IMR-90 (cell line): ENCODE data around the gene AHNAK2. TPM values are rescaled to one million over a fixed set of nuclear protein-coding genes. Genes with fewer than 3 reads are reported as not detected.
"Not testable (repeated sequence)": the region's sequence is repeated elsewhere in the genome, so short reads cannot be mapped to it uniquely, and the experiment has no call there.

ENCODE experiments used
- ATAC-seq: fragments of 200-7000 bp; cut with Tn5 transposase; 2 replicates; pipeline ENCODE4 v1.9.1; 2020; ENCODE audit warnings: low read depth, mild to moderate bottlenecking, moderate library complexity
- BruUV-seq: library from RNA; stranded (reverse); fragments of 400-500 nt; replicated peaks from 2 replicates; lab custom pipeline; 2021; lab: Mats Ljungman, UMichigan
- CTCF ChIA-PET: fragments of 300-600 bp; formaldehyde crosslinking; extraction: SDS; loops from one replicate; lab custom pipeline; 2021; ENCODE audit warnings: antibody characterized with exemption; lab: Yijun Ruan, JAX
- POLR2A ChIA-PET: fragments of 300-600 bp; sonication (Branson Sonifier 250); formaldehyde crosslinking; loops from one replicate; lab custom pipeline; 2022; ENCODE audit warnings: antibody characterized with exemption; ENCODE audit not compliant: unreplicated experiment; lab: Charles Lee
- DNase-seq: peaks from one replicate; pipeline ENCODE4 v3.0.0; 2013
- H2AFZ ChIP-seq: replicated peaks from 2 replicates; pipeline ENCODE3; 2013; ENCODE audit warnings: low read length, mild to moderate bottlenecking; ENCODE audit not compliant: poor library complexity
- H2AK5ac ChIP-seq: 2 replicates; pipeline ENCODE4 v1.6.1; 2013; ENCODE audit warnings: low read depth, low read length, inconsistent platforms
- H2AK9ac ChIP-seq: replicated peaks from 2 replicates; pipeline ENCODE3; 2013; ENCODE audit warnings: mild to moderate bottlenecking, low read depth, low read length, moderate library complexity; ENCODE audit not compliant: poor library complexity
- H2BK120ac ChIP-seq: 2 replicates; pipeline ENCODE4 v1.6.1; 2013; ENCODE audit warnings: low read depth, low read length, inconsistent platforms
- H2BK15ac ChIP-seq: 3 replicates; pipeline ENCODE4 v1.6.1; 2013; ENCODE audit warnings: low read depth, low read length, inconsistent platforms
- H2BK20ac ChIP-seq: 2 replicates; pipeline ENCODE4 v1.6.1; 2013; ENCODE audit warnings: low read depth, mild to moderate bottlenecking, inconsistent platforms, low read length, moderate library complexity
- H2BK5ac ChIP-seq: 2 replicates; pipeline ENCODE4 v1.6.1; 2013; ENCODE audit warnings: mild to moderate bottlenecking, low read depth, low read length, inconsistent platforms; ENCODE audit not compliant: poor library complexity, severe bottlenecking
- H3K14ac ChIP-seq: replicated peaks from 2 replicates; pipeline ENCODE4 v1.6.1; 2013; ENCODE audit warnings: low read depth, low read length, inconsistent platforms
- H3K18ac ChIP-seq: 2 replicates; pipeline ENCODE4 v1.6.1; 2013; ENCODE audit warnings: low read depth, low read length, control low read depth
- H3K23ac ChIP-seq: 2 replicates; pipeline ENCODE4 v1.6.1; 2013; ENCODE audit warnings: low read depth, low read length, inconsistent platforms
- H3K27ac ChIP-seq: 2 replicates; pipeline ENCODE4 v1.5.1; 2013; ENCODE audit warnings: mild to moderate bottlenecking, control low read depth, low read length; ENCODE audit not compliant: insufficient read depth
- H3K27me3 ChIP-seq: 2 replicates; pipeline ENCODE4 v1.6.1; 2013; ENCODE audit warnings: low read length; ENCODE audit not compliant: control insufficient read depth, insufficient read depth
- H3K36me3 ChIP-seq: 2 replicates; pipeline ENCODE4 v1.6.1; 2013; ENCODE audit warnings: low read length, mixed read lengths; ENCODE audit not compliant: control insufficient read depth, insufficient read depth
- H3K4ac ChIP-seq: 2 replicates; pipeline ENCODE4 v1.6.1; 2013; ENCODE audit warnings: low read depth, low read length, inconsistent platforms
- H3K4me1 ChIP-seq: 2 replicates; pipeline ENCODE4 v1.6.1; 2013; ENCODE audit warnings: low read length, mixed read lengths; ENCODE audit not compliant: control insufficient read depth, insufficient read depth
- H3K4me2 ChIP-seq: 2 replicates; pipeline ENCODE4 v1.6.1; 2013; ENCODE audit warnings: low read depth, mild to moderate bottlenecking, control low read depth, low read length, moderate library complexity
- H3K4me3 ChIP-seq: 2 replicates; pipeline ENCODE4 v1.5.1; 2013; ENCODE audit warnings: low read depth, mild to moderate bottlenecking, control low read depth, low read length, moderate library complexity; ENCODE audit not compliant: insufficient read depth
- H3K56ac ChIP-seq: 2 replicates; pipeline ENCODE4 v1.6.1; 2013; ENCODE audit warnings: low read length, inconsistent platforms; ENCODE audit not compliant: insufficient read depth; ENCODE audit errors: extremely low read depth
- H3K79me1 ChIP-seq, 2 experiments: 2 replicates each; pipeline ENCODE4 v1.6.1; 2013; ENCODE audit warnings: low read length in 2 of 2, inconsistent platforms in 1 of 2, low read depth in 1 of 2
- H3K9ac ChIP-seq: 2 replicates; pipeline ENCODE4 v1.6.1; 2013; ENCODE audit warnings: low read depth, low read length, control low read depth
- H3K9me1 ChIP-seq: 2 replicates; pipeline ENCODE4 v1.6.1; 2013; ENCODE audit warnings: low read length, inconsistent platforms; ENCODE audit not compliant: insufficient read depth
- H3K9me3 ChIP-seq: 2 replicates; pipeline ENCODE4 v1.6.1; 2013; ENCODE audit warnings: low read length; ENCODE audit not compliant: control insufficient read depth, insufficient read depth
- H4K20me1 ChIP-seq: 2 replicates; pipeline ENCODE4 v1.6.1; 2013; ENCODE audit warnings: low read length, inconsistent platforms; ENCODE audit not compliant: insufficient read depth
- H4K5ac ChIP-seq: 2 replicates; pipeline ENCODE4 v1.6.1; 2013; ENCODE audit warnings: mild to moderate bottlenecking, low read depth, low read length, control low read depth
- H4K8ac ChIP-seq, 2 experiments: 2 replicates each; pipeline ENCODE4 v1.6.1; 2013; ENCODE audit warnings: low read depth in 2 of 2, low read length in 2 of 2, control low read depth in 1 of 2, inconsistent platforms in 1 of 2
- H4K91ac ChIP-seq: 2 replicates; pipeline ENCODE4 v1.6.1; 2013; ENCODE audit warnings: low read depth, low read length, inconsistent platforms; ENCODE audit not compliant: insufficient read depth
- CEBPB ChIP-seq: IDR thresholded peaks from 2 replicates; pipeline ENCODE4 v1.6.1; 2012; ENCODE audit warnings: low read depth, low read length, improper control_type of control experiment
- FOS ChIP-seq: fragments of 150-350 bp; IDR thresholded peaks from 2 replicates; pipeline ENCODE4 v1.6.1; 2016; ENCODE audit warnings: low read depth, low read length
- MAFK ChIP-seq: IDR thresholded peaks from 2 replicates; pipeline ENCODE4 v1.6.1; 2012; ENCODE audit warnings: low read depth, low read length, improper control_type of control experiment
- MAZ ChIP-seq: IDR thresholded peaks from 2 replicates; pipeline ENCODE4 v1.6.1; 2012; ENCODE audit warnings: low read depth, mild to moderate bottlenecking, low read length, improper control_type of control experiment, moderate library complexity, borderline replicate concordance
- MXI1 ChIP-seq: IDR thresholded peaks from 2 replicates; pipeline ENCODE4 v1.6.1; 2012; ENCODE audit warnings: low read depth, mild to moderate bottlenecking, low read length, moderate library complexity, borderline replicate concordance
- RCOR1 ChIP-seq: IDR thresholded peaks from 2 replicates; pipeline ENCODE4 v1.6.1; 2012; ENCODE audit warnings: mild to moderate bottlenecking, low read length, improper control_type of control experiment; ENCODE audit not compliant: insufficient replicate concordance
- RFX5 ChIP-seq: IDR thresholded peaks from 2 replicates; pipeline ENCODE4 v1.8.0; 2012; ENCODE audit warnings: low read depth, mild to moderate bottlenecking, low read length, moderate library complexity
- SMC3 ChIP-seq: fragments of 150-350 bp; IDR thresholded peaks from 2 replicates; pipeline ENCODE4 v1.6.1; 2016; ENCODE audit warnings: low read depth, mild to moderate bottlenecking, antibody characterized with exemption, low read length, moderate library complexity
- WGBS, 2 experiments: methylation state at CpG; one replicate each; pipeline versions ENCODE4 v1.1.5 to v1.1.7; 2013; ENCODE audit warnings: missing lambda C conversion rate in 2 of 2; ENCODE audit not compliant: insufficient read length in 1 of 2; ENCODE audit errors: extremely low coverage in 2 of 2; 5-methylcytosine and 5-hydroxymethylcytosine counted together
- dilution Hi-C: fragments of 300-500 bp; cut with HindIII; formaldehyde crosslinking; loops from one replicate; pipeline ENCODE4 v1.14.3; 2018; ENCODE audit warnings: low sequenced_read_pairs; ENCODE audit not compliant: unreplicated experiment
- in situ Hi-C: fragments of 300-500 bp; cut with MboI; formaldehyde crosslinking; loops from 3 replicates; pipeline ENCODE4 v1.14.3; 2019; ENCODE audit warnings: low sequenced_read_pairs, inconsistent platforms, mixed read lengths
- intact Hi-C: fragments of 100-400 bp; cut with micrococcal nuclease; formaldehyde crosslinking; loops from 2 replicates; pipeline ENCODE4 v1.10.0; 2022
- polyA plus RNA-seq, 3 experiments: library from polyadenylated mRNA; depleted of rRNA; stranded (reverse); fragments of >200 nt; gene quantifications; 2 replicates each; pipeline ENCODE4 v1.2.3, GENCODE V29; 2012; ENCODE audit warnings: low replicate concordance in 1 of 3
- total RNA-seq: library from RNA; depleted of rRNA; stranded (reverse); fragments of >200 nt; gene quantifications from 2 replicates; pipeline ENCODE4 v1.2.3, GENCODE V29; 2012

AHNAK2 gene
- total and polyA plus RNA-seq, 2 of the 4 experiments (the other 2 are of a cell fraction) = 2.6 to 7.9 TPM

- Histone ChIP-seq H4K91ac (no peak overlapping the region), H2BK5ac (no peak overlapping the region), H3K4me2 (no peak overlapping the region), H2BK120ac (no peak overlapping the region), H3K4me3 (no peak overlapping the region), H3K36me3 (no peaks in the 10 kb centered on the region), H2AFZ (no peak overlapping the region), H3K14ac (no peak overlapping the region), H3K4me1 (no peaks in the 10 kb centered on the region), H3K23ac (no peak overlapping the region), H2BK20ac (no peak overlapping the region), H3K56ac (no peak overlapping the region), H3K9ac (no peak overlapping the region), H3K4ac (no peak overlapping the region), H3K27ac (no peak overlapping the region), H4K5ac (no peak overlapping the region), H3K27me3 (peaks cover 20% of the 10 kb centered on the region), H4K20me1 (no peaks in the 10 kb centered on the region), H2BK15ac (no peak overlapping the region), H2AK9ac (no peak overlapping the region), H2AK5ac (no peak overlapping the region), H3K18ac (no peak overlapping the region), H3K9me1 (no peaks in the 10 kb centered on the region), H3K79me1 (no peaks in the 10 kb centered on the region), H3K9me3 (peaks cover 6% of the 10 kb centered on the region; the same call in 1 of the 2 replicates), H4K8ac (no peak overlapping the region)
- DNase-seq (no peak), ATAC-seq (no peak)
- WGBS, 2 experiments = 78% methylated on average over 2 of the region's 3 CpGs; no CpG with 5 or more reads in 1 of the 2 experiments
- in situ Hi-C loops (no loop called here), dilution Hi-C loops (no loop called here), intact Hi-C loops (no loop called here)
- ChIA-PET POLR2A (no interaction called here), CTCF (no interaction called here)
- no TSS peak for BruUV-seq
- no peak for TF ChIP-seq SMC3
- no peak for TF ChIP-seq MAFK
- no peak for TF ChIP-seq RFX5
- TF ChIP-seq MAZ = no peak
- TF ChIP-seq RCOR1 = no peak
- no peak for TF ChIP-seq MXI1
- TF ChIP-seq FOS = no peak
- TF ChIP-seq CEBPB = no peak
Observed at GRCh38 chr14:104919993-104920315, 58.2 kb downstream of the AHNAK2 start.

- H2BK5ac ChIP-seq, in situ Hi-C loops, H4K20me1 ChIP-seq, H3K79me1 ChIP-seq, POLR2A ChIA-PET, H2AK9ac ChIP-seq, H4K91ac ChIP-seq, H3K9me1 ChIP-seq, H3K56ac ChIP-seq, intact Hi-C loops, H3K18ac ChIP-seq, H3K14ac ChIP-seq, H2AFZ ChIP-seq, H3K9me3 ChIP-seq, H3K9ac ChIP-seq, BruUV-seq, DNase-seq, H2BK20ac ChIP-seq, CTCF ChIA-PET, H2AK5ac ChIP-seq, H3K4me2 ChIP-seq, H4K5ac ChIP-seq, H2BK15ac ChIP-seq, H3K4me1 ChIP-seq, H3K4ac ChIP-seq, H4K8ac ChIP-seq, dilution Hi-C loops, H2BK120ac ChIP-seq, H3K4me3 ChIP-seq, H3K23ac ChIP-seq, H3K27ac ChIP-seq, ATAC-seq, H3K36me3 ChIP-seq: not testable (repeated sequence)
- H3K27me3 ChIP-seq = peaks cover 21% of the 10 kb centered on the region
- WGBS, 2 experiments = 60% methylated on average over 1 of the region's 12 CpGs; no CpG with 5 or more reads in 1 of the 2 experiments
Observed at GRCh38 chr14:104919152-104919992, 58.8 kb downstream of the AHNAK2 start.
